Colon (tissue), 2 donors: ENCODE data around the gene FOXC1.

Experiments used
- FAIRE-seq: peaks from 2 replicates; lab custom pipeline; 2012; peaks lifted over from hg19 to GRCh38; lab: Jason Lieb, UNC
- donor health status: control.
- donor health status: control.

FOXC1 gene

GRCh38 chr6:1584996-1585668 is 24.6 kb upstream of the FOXC1 start:
- no peak for FAIRE-seq

- FAIRE-seq = no peak
Measured at GRCh38 chr6:1585669-1586049, 24.1 kb upstream of the FOXC1 start.

DNA sequence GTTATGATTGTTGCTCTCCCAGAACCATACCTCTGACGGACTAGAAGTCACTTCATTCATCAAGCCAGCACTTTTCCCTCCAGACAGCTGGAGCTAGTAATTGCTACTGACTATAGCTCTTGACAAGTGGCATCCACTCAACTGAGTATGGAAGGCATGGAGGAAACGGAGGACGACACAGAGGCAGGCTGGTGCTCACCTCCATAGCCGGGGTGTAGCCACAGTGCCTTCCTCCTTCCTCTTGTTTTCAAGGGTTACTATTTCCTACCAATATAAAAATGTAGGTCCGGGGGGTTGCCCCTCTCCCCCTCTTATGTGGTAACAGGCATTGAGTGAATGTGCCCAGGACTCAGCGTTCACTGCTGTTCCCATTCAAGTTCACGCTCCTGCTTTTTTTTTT is 23.5 kb upstream of the FOXC1 start:
- FAIRE-seq = no peak

GRCh38 chr6:1586861-1587450 is 22.8 kb upstream of the FOXC1 start:
- no peak for FAIRE-seq

GRCh38 chr6:1587546-1587945 is 22.2 kb upstream of the FOXC1 start:
- FAIRE-seq = no peak

DNA sequence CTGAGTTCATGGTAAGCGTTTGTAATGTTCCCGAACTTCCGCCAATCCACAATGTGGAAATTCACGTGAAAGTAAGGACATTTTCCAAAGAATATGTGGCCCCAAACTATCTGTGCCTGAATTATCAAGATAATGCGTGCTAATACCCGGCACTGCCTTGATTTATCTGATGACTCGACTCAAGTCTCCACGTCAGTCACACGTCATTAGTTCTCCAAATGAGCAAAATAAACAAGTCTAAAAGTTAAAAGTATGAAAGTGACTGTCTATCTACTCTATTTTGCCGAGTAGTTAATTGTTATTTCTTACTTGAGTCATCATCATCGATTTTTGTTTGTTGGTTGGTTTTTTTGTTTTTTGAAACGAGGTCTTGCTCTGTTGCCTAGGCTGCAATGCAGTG is 21.7 kb upstream of the FOXC1 start:
- FAIRE-seq = no peak

- no peak for FAIRE-seq
Measured at GRCh38 chr6:1589208-1589607, 20.5 kb upstream of the FOXC1 start.

DNA sequence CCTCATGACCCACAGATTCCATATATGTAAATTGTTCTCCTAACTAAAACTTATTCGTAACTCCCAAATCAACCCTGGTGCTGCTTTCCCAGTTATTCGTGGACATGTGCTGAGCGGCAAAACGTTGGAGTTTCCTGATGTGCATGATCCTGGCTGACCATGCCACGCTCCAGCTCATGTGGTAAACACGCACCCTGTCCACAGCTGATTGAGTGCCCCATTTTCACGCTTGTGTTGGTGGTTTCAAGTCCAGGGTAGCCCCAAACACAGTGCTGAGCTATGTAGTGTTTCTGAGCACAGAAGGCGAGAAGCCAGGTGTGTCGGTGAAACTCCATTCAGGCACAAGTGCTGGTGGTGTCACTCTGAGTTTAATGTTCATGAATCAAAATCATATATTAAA is 19.1 kb upstream of the FOXC1 start:
- no peak for FAIRE-seq

DNA sequence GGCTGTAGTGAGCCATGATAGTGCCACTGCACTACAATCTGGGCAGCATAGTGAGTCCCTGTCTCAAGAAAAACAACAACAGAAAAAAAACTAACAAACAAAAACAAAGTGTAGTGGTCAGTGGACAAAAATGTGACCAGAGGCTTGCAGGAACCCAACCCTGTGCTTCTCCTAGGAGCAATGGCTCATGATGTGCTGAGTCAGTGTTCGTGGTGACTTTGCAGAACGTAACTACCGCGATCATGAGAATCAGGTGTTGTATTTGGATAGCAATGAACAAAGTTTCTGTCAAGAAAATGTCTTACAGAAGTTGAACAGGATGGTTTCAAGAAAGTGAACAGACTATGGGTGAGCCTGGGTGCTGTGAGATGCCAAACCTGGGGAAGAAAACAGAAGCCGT is 18.5 kb upstream of the FOXC1 start:
- no peak for FAIRE-seq

DNA sequence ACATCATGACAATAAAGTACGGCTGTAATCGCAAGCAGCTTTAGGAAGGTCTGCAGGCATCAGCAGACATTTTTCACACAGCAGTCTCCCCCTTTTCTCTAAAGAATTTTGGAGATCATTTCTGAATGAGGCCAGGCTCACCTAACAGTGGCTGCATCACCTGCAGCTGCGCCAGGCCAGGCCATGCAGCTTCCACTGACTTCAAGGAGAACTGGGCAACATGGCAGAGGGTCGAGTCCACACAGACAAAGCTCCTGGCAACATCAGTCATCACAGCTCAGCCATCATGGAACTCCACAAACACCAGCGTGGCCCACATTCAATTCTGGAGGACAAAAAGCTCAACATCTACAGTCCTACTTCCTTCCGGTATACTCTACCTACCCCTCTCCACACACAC is 17.8 kb upstream of the FOXC1 start:
- FAIRE-seq = no peak

DNA sequence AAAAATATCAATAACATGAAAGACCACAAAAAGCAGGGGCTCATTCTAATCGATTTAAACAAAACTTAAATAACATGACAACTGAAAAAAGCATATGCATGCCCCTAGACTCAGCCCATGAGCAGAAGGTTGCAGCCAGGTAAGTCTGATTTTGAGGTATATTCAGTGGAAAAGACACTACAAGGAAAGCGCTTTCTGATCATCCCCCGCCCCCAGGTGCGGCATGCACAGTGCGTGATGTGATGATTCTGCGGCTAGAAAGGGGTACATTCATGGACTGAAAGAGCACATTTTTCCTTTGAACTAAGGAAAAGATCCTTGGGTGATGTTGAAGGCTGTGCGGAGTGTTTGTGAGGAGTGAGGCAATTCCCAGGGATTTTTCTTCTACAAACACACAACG is 16.9 kb upstream of the FOXC1 start:
- FAIRE-seq = no peak

DNA sequence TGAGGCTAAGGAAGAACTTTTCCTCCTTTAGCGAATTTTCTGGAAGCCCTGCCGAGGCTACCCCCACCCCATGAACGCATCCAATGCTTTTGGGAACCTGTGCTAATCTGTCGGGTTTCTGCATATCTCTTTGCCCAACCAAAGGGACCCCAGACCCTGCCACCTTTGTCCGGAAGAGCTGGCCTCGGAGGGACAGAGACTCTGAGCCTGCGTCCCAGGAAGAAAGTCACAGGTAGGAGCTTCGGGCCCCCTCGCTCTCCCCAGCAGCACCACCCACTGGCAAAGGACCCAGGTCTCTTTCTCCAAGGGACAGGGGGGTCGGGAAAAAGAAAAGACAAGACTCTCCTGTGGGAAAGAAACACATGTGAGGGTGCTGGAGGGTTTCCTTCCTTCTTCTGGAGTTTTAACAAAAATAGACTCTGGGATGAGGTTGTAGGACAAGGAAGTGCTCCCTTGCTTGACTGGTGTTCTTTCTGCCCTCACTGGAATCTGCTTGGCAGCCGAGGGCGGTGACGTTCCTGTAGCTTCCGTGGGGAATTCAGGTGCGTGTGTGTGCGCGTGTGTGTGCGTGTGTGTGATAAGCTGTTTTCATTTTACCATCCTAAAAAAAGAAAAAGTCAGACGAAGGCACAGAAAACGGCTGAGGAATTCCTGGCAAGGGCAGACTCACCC is 16.3 kb upstream of the FOXC1 start:
- FAIRE-seq = no peak

- FAIRE-seq = no peak
Measured at GRCh38 chr6:1593958-1594314, 15.8 kb upstream of the FOXC1 start.

GRCh38 chr6:1594445-1595200 is 15.1 kb upstream of the FOXC1 start:
- no peak for FAIRE-seq

DNA sequence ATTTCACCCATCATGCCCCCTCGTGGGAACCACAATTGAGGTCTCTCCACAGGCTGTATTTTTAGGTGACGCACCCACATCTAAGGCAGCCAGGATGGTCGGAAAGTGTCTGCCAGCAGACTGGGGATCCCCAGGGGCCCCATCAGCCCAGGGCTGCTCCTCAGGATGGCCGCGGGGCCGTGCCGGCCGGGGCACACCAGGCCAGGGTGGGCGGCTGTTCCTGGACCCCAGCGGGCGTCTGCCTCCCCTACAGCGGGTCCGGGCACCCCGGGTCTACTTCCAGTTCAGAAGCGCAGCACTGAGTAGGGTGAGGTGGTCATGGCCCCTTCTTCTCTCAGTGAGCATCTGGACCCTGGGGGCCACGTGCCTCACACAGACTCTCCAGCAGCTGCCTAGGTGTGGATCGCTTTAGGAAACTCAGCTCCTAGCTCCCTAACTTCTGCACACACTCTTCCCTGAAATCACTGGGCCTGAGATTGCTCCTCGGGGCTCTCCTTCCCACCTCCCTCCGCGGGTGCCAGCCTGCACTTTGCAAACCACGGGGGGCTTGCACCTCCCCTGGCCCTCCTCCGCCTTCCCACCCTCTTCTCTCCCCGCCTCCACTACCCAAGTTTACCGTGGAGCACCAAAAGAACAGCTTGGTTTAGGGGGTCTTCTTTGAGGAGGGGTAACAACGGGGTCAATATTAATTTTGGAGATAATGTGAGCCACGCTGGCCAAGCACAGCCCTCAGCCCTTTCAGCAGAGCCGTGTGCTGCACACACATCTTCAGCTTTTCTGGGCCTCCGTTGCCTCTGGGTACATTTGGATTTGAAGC is 14.2 kb upstream of the FOXC1 start:
- FAIRE-seq = no peak

DNA sequence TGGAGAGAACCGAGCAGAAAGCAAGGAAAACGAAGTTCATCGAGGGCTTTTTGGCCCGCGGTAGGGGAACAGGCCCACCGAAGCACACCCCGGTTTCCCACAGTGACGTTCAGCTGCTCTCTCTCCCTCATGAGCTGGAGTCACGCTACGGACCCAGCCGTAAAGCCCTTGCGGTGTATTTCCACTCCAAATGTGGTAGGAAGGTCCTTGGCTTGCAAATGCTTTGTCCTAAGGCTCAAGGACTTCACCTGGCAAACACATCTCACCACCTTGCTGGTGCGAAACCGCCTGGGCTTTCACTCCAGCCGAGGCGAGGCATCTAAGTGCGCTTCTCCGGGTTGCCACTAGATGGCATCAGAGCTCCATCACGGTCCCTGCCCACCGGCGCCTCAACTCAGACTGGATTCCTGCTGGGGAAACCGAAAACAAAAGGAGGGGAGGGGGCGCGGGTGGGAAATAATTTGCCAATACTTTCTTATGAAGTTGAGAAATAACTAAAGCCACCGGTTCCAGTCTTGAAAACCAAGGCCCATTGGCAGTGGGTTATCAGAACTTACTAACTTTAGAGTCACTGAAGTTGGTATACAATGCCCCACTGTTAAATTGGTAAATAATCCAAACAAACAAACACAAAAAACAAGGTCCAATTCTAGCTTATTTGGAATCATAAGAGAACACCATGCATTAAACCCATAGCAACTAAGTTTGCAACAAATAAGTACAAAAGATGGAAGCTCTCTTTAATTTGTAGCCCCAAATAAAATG is 13.4 kb upstream of the FOXC1 start:
- FAIRE-seq = no peak

GRCh38 chr6:1597121-1597744 is 12.5 kb upstream of the FOXC1 start:
- FAIRE-seq = no peak

DNA sequence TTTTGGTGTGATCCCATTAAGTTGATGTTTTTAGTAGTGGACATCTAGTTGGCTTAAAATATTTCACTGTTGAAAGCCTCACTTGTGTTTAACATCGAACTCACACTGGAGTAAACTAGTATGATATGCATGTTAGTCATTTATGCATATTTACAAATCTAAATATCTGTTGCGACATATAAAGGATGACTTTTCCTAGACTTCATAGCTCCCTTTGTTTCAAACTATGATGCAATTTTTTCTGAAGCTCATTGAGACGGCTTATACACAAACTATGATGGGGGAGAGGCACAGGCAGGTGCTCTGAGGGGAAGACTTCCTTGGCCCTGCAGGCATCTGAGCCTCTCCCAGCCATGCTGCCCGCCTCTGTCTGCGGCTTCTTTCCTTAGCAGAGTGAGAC is 11.8 kb upstream of the FOXC1 start:
- FAIRE-seq = no peak

GRCh38 chr6:1598433-1598832 is 11.3 kb upstream of the FOXC1 start:
- FAIRE-seq = no peak

- FAIRE-seq = no peak
Measured at GRCh38 chr6:1598886-1599285, 10.8 kb upstream of the FOXC1 start.

- no peak for FAIRE-seq
Measured at GRCh38 chr6:1599469-1599868, 10.2 kb upstream of the FOXC1 start.
